B cell (primary cell): ENCODE data around the gene IGFLR1. TPM values are rescaled to one million over a fixed set of nuclear protein-coding genes. Genes with fewer than 3 reads are reported as not detected.

Source experiments
- ATAC-seq: fragments of 200-7000 bp; cut with Tn5 transposase; one replicate; pipeline ENCODE4 v1.10.0; 2021; ENCODE audit warnings: low read depth, mild to moderate bottlenecking, moderate number of reproducible peaks, moderate library complexity
- CTCF ChIA-PET: fragments of 350-600 bp; sonication (Branson Sonifier 250); formaldehyde crosslinking; loops from one replicate; lab custom pipeline; 2021; ENCODE audit warnings: antibody characterized with exemption, inconsistent platforms; lab: Charles Lee
- POLR2A ChIA-PET: fragments of 350-600 bp; sonication (Branson Sonifier 250); formaldehyde crosslinking; loops from one replicate; lab custom pipeline; 2021; ENCODE audit warnings: antibody characterized with exemption; lab: Charles Lee
- DNase-seq: peaks from one replicate; pipeline ENCODE4 v3.0.0; 2013
- H2AFZ ChIP-seq: 2 replicates; pipeline ENCODE4 v1.6.1; 2012; ENCODE audit warnings: mild to moderate bottlenecking, low read depth, low read length; ENCODE audit not compliant: insufficient read depth, poor library complexity, severe bottlenecking
- H3K27ac ChIP-seq, 2 donors: 1 replicate in 1 of 2; 2 replicates in 1 of 2; pipeline ENCODE4 v1.5.1; 2012 to 2013; ENCODE audit warnings: low read length in 2 of 2, mild to moderate bottlenecking in 2 of 2, moderate library complexity in 1 of 2
- H3K27me3 ChIP-seq, 4 experiments: fragments of 200-600 bp in 1 of 4; sonication (generic) in 1 of 4; replicated peaks in 1 of 4; 1 replicate in 2 of 4; 2 replicates in 2 of 4; pipeline versions ENCODE4 v1.6.1 to v1.7.0; 2013 to 2016; ENCODE audit warnings: low read length in 3 of 4, mild to moderate bottlenecking in 2 of 4, mixed read lengths in 1 of 4, moderate library complexity in 1 of 4; ENCODE audit not compliant: insufficient read depth in 4 of 4, control insufficient read depth in 3 of 4; ENCODE audit errors: control extremely low read depth in 1 of 4
- H3K36me3 ChIP-seq, 2 experiments: replicated peaks in 1 of 2; 1 replicate in 1 of 2; 2 replicates in 1 of 2; pipeline versions ENCODE4 v1.6.1 to v1.7.1; 2013; ENCODE audit warnings: low read length in 1 of 2; ENCODE audit not compliant: insufficient read depth in 2 of 2, control insufficient read depth in 1 of 2; ENCODE audit errors: control extremely low read depth in 1 of 2, extremely low read depth in 1 of 2
- H3K4me1 ChIP-seq, 2 donors: fragments of 200-600 bp in 1 of 2; sonication (generic) in 1 of 2; 1 replicate in 1 of 2; 2 replicates in 1 of 2; pipeline versions ENCODE4 v1.5.1 to v1.6.1; 2013 to 2017; ENCODE audit warnings: low read length in 2 of 2; ENCODE audit not compliant: control insufficient read depth in 2 of 2, insufficient read depth in 2 of 2
- H3K4me2 ChIP-seq: replicated peaks from 2 replicates; pipeline ENCODE3; 2012; ENCODE audit warnings: mild to moderate bottlenecking, low read depth, low read length; ENCODE audit not compliant: poor library complexity, severe bottlenecking
- H3K4me3 ChIP-seq, 5 experiments: fragments of 200-600 bp in 1 of 5; sonication (generic) in 1 of 5; 1 replicate in 3 of 5; 2 replicates in 2 of 5; pipeline versions ENCODE4 v1.5.1 to v1.7.0; 2011 to 2016; ENCODE audit warnings: low read length in 4 of 5, mild to moderate bottlenecking in 4 of 5, low read depth in 2 of 5, control low read depth in 1 of 5, moderate library complexity in 1 of 5; ENCODE audit not compliant: insufficient read depth in 1 of 5; ENCODE audit errors: control extremely low read depth in 1 of 5, extremely low read depth in 1 of 5
- H3K79me2 ChIP-seq: fragments of 200-600 bp; sonication (generic); one replicate; pipeline ENCODE4 v1.6.0; 2016; ENCODE audit warnings: low read length; ENCODE audit not compliant: control insufficient read depth, insufficient read depth
- H3K9ac ChIP-seq: fragments of 200-600 bp; sonication (generic); 2 replicates; pipeline ENCODE4 v1.6.1; 2017; ENCODE audit warnings: mild to moderate bottlenecking, low read length, moderate library complexity
- H3K9me3 ChIP-seq, 3 donors: one replicate each; pipeline versions ENCODE4 v1.6.1 to v1.7.1; 2013; ENCODE audit warnings: low read length in 2 of 3; ENCODE audit not compliant: control insufficient read depth in 2 of 3, insufficient read depth in 1 of 3; ENCODE audit errors: control extremely low read depth in 1 of 3
- H4K20me1 ChIP-seq: 2 replicates; pipeline ENCODE4 v1.6.0; 2012; ENCODE audit warnings: mild to moderate bottlenecking, low read length; ENCODE audit not compliant: insufficient read depth, control insufficient read depth, poor library complexity, severe bottlenecking
- H3K27ac Mint-ChIP-seq: one replicate; pipeline ENCODE4 v1.8.0; 2021; ENCODE audit warnings: mixed read lengths
- H3K27me3 Mint-ChIP-seq: one replicate; pipeline ENCODE4 v1.8.0; 2021; ENCODE audit warnings: mixed read lengths
- H3K4me1 Mint-ChIP-seq: one replicate; pipeline ENCODE4 v1.8.0; 2021; ENCODE audit warnings: mixed read lengths
- H3K4me3 Mint-ChIP-seq: one replicate; pipeline ENCODE4 v1.8.0; 2021; ENCODE audit warnings: mixed read lengths
- H3K9me3 Mint-ChIP-seq: one replicate; pipeline ENCODE4 v1.8.0; 2022; ENCODE audit warnings: mixed read lengths; ENCODE audit not compliant: insufficient read depth
- EZH2 ChIP-seq: IDR thresholded peaks from 2 replicates; pipeline ENCODE4 v1.6.1; 2012; ENCODE audit warnings: borderline replicate concordance, low read depth, mild to moderate bottlenecking, moderate library complexity, low read length; ENCODE audit not compliant: insufficient read depth, poor library complexity, severe bottlenecking
- WGBS: methylation state at CpG from one replicate; pipeline ENCODE4 v1.1.5; 2013; ENCODE audit warnings: missing lambda C conversion rate; ENCODE audit not compliant: insufficient coverage; 5-methylcytosine and 5-hydroxymethylcytosine counted together
- intact Hi-C: fragments of 100-400 bp; cut with micrococcal nuclease; formaldehyde crosslinking; loops from one replicate; pipeline ENCODE4 v1.10.0; 2022
- polyA plus RNA-seq: library from polyadenylated mRNA; depleted of rRNA; stranded (reverse); fragments of >200 nt; gene quantifications from 2 replicates; pipeline ENCODE4 v1.2.3, GENCODE V29; 2012
- total RNA-seq, 2 donors: library from RNA; stranded (reverse); fragments of 120-200 nt in 1 of 2; gene quantifications; 1 replicate in 1 of 2; 2 replicates in 1 of 2; pipeline versions ENCODE4 v1.2.3 to v1.2.4, GENCODE V29; 2013 to 2022
- TF ChIP-seq, protein P1 (sequence below): fragments of 200-600 bp; IDR thresholded peaks from one replicate; pipeline ENCODE4 v1.8.0; 2022; ENCODE audit warnings: antibody characterized with exemption, mild to moderate bottlenecking

The IGFLR1 gene
- total and polyA plus RNA-seq, 2 donors (not counting 1 experiment from before 2014, with no cell fraction given): 130 to 245 TPM

DNA sequence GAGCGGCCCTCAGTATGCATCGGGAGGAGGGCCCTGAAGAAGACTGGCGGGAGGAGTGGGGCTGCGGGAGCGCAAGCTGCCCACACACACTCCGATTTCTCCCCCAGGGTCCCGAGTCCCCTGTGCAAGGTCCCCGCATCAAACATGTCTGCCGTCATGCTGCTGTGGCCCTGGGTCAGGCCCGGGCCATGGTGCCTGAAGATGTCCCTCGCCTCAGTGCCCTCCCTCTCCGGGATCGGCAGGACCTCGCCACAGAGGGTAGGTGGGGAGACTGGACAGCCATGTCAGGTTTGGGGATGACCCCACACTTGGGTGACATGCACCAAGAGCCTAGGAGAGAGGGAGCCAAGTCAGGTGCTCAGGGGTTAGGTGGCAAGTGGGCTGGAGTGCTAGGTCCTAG, 19.8 kb downstream of the IGFLR1 start:
- intact Hi-C loops: no loop called here
- CTCF ChIA-PET: no interaction called here
- Mint-ChIP-seq H3K4me3 (no peak overlapping the region), H3K4me1 (peaks cover 19% of the 10 kb centered on the region), H3K27me3 (no peaks in the 10 kb centered on the region), H3K9me3 (no peaks in the 10 kb centered on the region), H3K27ac (no peak overlapping the region)
- no peak for DNase-seq
- Histone ChIP-seq H4K20me1 (peaks cover 66% of the 10 kb centered on the region), H3K36me3 (peaks cover 2 to 71% of the 10 kb centered on the region in 2 experiments), H3K4me2 (no peak overlapping the region), H3K4me1 (peaks cover 8 to 15% of the 10 kb centered on the region in 2 donors), H3K9me3 (no peaks in the 10 kb centered on the region), H3K27me3 (no peaks in the 10 kb centered on the region), H2AFZ (no peak overlapping the region), H3K27ac (no peak overlapping the region), H3K4me3 (no peak overlapping the region), H3K9ac (no peak overlapping the region), H3K79me2 (peaks cover 81% of the 10 kb centered on the region)
- POLR2A ChIA-PET: interaction anchor here (0.6 kb wide), 1 partner anchor 410 kb away, joined by 8 read pairs; no protein-coding TSS in a partner anchor
- ATAC-seq: no peak
- TF ChIP-seq, protein P1, sequence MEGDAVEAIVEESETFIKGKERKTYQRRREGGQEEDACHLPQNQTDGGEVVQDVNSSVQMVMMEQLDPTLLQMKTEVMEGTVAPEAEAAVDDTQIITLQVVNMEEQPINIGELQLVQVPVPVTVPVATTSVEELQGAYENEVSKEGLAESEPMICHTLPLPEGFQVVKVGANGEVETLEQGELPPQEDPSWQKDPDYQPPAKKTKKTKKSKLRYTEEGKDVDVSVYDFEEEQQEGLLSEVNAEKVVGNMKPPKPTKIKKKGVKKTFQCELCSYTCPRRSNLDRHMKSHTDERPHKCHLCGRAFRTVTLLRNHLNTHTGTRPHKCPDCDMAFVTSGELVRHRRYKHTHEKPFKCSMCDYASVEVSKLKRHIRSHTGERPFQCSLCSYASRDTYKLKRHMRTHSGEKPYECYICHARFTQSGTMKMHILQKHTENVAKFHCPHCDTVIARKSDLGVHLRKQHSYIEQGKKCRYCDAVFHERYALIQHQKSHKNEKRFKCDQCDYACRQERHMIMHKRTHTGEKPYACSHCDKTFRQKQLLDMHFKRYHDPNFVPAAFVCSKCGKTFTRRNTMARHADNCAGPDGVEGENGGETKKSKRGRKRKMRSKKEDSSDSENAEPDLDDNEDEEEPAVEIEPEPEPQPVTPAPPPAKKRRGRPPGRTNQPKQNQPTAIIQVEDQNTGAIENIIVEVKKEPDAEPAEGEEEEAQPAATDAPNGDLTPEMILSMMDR: no peak
- TF ChIP-seq EZH2: no peak
- WGBS: 94% methylated on average over 13 of the region's 14 CpGs

DNA sequence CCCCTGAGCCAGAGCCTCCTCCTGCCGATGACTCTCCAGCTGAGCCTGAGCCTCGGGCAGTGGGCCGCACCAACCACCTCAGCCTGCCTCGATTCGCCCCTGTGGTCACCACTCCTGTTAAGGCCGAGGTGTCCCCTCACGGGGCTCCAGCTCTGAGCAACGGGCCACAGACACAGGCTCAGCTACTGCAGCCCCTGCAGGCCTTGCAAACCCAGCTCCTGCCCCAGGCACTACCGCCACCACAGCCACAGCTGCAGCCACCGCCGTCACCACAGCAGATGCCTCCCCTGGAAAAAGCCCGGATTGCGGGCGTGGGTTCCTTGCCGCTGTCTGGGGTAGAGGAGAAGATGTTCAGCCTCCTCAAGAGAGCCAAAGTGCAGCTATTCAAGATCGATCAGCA, 20.9 kb downstream of the IGFLR1 start:
- Histone ChIP-seq H3K9me3 (no peaks in the 10 kb centered on the region), H3K9ac (no peak overlapping the region), H2AFZ (no peak overlapping the region), H3K27me3 (no peaks in the 10 kb centered on the region), H4K20me1 (peaks cover 64% of the 10 kb centered on the region), H3K36me3 (peaks cover 2 to 63% of the 10 kb centered on the region in 2 experiments), H3K27ac (no peak overlapping the region), H3K4me2 (no peak overlapping the region), H3K79me2 (peaks cover 76% of the 10 kb centered on the region), H3K4me1 (peaks cover 9 to 22% of the 10 kb centered on the region in 2 donors), H3K4me3 (no peak overlapping the region)
- ChIA-PET POLR2A (no interaction called here), CTCF (no interaction called here)
- WGBS: 97% methylated on average over 14 of the region's 16 CpGs
- Mint-ChIP-seq H3K4me3 (no peak overlapping the region), H3K4me1 (peaks cover 25% of the 10 kb centered on the region), H3K27me3 (no peaks in the 10 kb centered on the region), H3K27ac (no peak overlapping the region), H3K9me3 (no peaks in the 10 kb centered on the region)
- DNase-seq (no peak), ATAC-seq (no peak)
- TF ChIP-seq, protein P1: no peak
- no peak for TF ChIP-seq EZH2
- intact Hi-C loops: no loop called here
